HCT116 (cell line): ENCODE data around the gene IL18BP.

Source experiments
- POLR2A ChIP-seq: IDR thresholded peaks from 2 replicates; pipeline ENCODE4 v1.7.0; 2011; ENCODE audit warnings: borderline replicate concordance; ENCODE audit not compliant: insufficient read depth, insufficient read length; ENCODE audit errors: extremely low read depth
- POLR2AphosphoS5 ChIP-seq: IDR thresholded peaks from 2 replicates; pipeline ENCODE4 v1.6.1; 2011; ENCODE audit warnings: mild to moderate bottlenecking, low read depth, low read length, moderate library complexity
- TF ChIP-seq, protein P1 (sequence below): IDR thresholded peaks from 2 replicates; pipeline ENCODE4 v1.6.1; 2012; ENCODE audit warnings: low read depth

DNA sequence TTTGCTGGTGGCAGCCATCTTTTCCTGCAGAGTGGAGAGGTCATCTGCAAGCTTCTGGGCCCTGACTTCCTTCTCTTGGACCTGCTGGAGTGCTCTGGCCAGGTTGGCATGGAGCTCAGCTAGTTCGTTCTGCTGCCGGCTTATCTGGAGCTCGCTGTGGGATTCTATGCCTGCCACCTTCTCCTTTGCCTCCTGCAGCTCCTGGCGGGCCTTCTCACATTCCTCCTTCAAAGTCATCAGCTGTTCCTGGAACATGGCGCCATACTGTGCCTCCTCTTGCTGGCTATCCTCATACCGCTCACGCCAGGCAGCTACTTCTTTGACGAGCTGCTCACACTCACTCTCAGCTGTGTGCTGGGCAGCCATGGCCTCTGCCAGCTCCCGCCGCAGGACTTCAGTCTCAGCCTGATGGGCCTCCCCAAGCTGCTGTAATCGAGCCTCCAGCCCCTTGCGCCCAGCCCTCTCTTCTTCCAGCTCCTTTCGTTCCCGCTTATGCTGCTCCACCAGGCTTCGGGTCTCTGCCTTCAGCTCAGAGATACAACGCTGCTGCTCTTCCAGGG lies 16.1 kb downstream of the IL18BP start:
- no peak for TF ChIP-seq POLR2A
- TF ChIP-seq, protein P1, sequence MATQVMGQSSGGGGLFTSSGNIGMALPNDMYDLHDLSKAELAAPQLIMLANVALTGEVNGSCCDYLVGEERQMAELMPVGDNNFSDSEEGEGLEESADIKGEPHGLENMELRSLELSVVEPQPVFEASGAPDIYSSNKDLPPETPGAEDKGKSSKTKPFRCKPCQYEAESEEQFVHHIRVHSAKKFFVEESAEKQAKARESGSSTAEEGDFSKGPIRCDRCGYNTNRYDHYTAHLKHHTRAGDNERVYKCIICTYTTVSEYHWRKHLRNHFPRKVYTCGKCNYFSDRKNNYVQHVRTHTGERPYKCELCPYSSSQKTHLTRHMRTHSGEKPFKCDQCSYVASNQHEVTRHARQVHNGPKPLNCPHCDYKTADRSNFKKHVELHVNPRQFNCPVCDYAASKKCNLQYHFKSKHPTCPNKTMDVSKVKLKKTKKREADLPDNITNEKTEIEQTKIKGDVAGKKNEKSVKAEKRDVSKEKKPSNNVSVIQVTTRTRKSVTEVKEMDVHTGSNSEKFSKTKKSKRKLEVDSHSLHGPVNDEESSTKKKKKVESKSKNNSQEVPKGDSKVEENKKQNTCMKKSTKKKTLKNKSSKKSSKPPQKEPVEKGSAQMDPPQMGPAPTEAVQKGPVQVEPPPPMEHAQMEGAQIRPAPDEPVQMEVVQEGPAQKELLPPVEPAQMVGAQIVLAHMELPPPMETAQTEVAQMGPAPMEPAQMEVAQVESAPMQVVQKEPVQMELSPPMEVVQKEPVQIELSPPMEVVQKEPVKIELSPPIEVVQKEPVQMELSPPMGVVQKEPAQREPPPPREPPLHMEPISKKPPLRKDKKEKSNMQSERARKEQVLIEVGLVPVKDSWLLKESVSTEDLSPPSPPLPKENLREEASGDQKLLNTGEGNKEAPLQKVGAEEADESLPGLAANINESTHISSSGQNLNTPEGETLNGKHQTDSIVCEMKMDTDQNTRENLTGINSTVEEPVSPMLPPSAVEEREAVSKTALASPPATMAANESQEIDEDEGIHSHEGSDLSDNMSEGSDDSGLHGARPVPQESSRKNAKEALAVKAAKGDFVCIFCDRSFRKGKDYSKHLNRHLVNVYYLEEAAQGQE, result no peak
- no peak for TF ChIP-seq POLR2AphosphoS5
